K562 (cell line): ENCODE measurements around the gene GBF1. TPM values are rescaled to one million over a fixed set of nuclear protein-coding genes. Genes with fewer than 3 reads are reported as not detected.

ENCODE experiments used
- ATAC-seq: fragments of 200-7000 bp; cut with Tn5 transposase; 3 replicates; pipeline ENCODE4 v1.9.1; 2020; ENCODE audit warnings: moderate library complexity
- BruUV-seq: library from RNA; stranded (reverse); fragments of 400-500 nt; replicated peaks from 2 replicates; lab custom pipeline; 2021; lab: Mats Ljungman, UMichigan
- CTCF ChIA-PET: fragments of 300-600 bp; formaldehyde crosslinking; extraction: SDS; loops from one replicate; lab custom pipeline; 2021; ENCODE audit warnings: low intra/inter-chr PET ratio; lab: Yijun Ruan, JAX
- POLR2A ChIA-PET: fragments of 300-600, 350-650 bp; sonication (Branson Sonifier 250); formaldehyde crosslinking; extraction: SDS; loops from one replicate; lab custom pipeline; 2021; ENCODE audit warnings: antibody characterized with exemption, inconsistent platforms; lab: Yijun Ruan, JAX
- DNase-seq, 4 experiments: peaks; one replicate each; pipeline versions ENCODE4 v3.0.0 to v3.0.0-alpha.2; 2011 to 2018; ENCODE audit warnings: low spot score in 3 of 4, mixed read lengths in 3 of 4; ENCODE audit errors: extremely low read depth in 1 of 4
- FAIRE-seq: peaks from 2 replicates; lab custom pipeline; 2011; peaks lifted over from hg19 to GRCh38; lab: Jason Lieb, UNC
- H2AFZ ChIP-seq: 2 replicates; pipeline ENCODE4 v1.6.0; 2011; ENCODE audit warnings: low read depth, low read length, control low read depth, inconsistent platforms
- H3K27ac ChIP-seq: fragments of 200-600 bp; 3 replicates; pipeline ENCODE4 v1.8.0; 2011; ENCODE audit warnings: low read depth, mild to moderate bottlenecking, control low read depth, inconsistent platforms, low read length, moderate library complexity, mixed read lengths; ENCODE audit errors: extremely low read depth
- H3K27me3 ChIP-seq, 2 experiments: fragments of 300-600 bp in 1 of 2; 2 replicates in 1 of 2; 3 replicates in 1 of 2; pipeline versions ENCODE4 v1.6.0 to v1.8.0; 2011; ENCODE audit warnings: inconsistent platforms in 2 of 2, low read length in 2 of 2, mild to moderate bottlenecking in 1 of 2, mixed read lengths in 1 of 2, moderate library complexity in 1 of 2; ENCODE audit not compliant: control insufficient read depth in 2 of 2, insufficient read depth in 2 of 2
- H3K36me3 ChIP-seq: fragments of 300-600 bp; 3 replicates; pipeline ENCODE4 v1.8.0; 2011; ENCODE audit warnings: mild to moderate bottlenecking, low read length, inconsistent platforms; ENCODE audit not compliant: control insufficient read depth, insufficient read depth
- H3K4me1 ChIP-seq, 2 experiments: fragments of 200-600 bp in 1 of 2; replicated peaks in 1 of 2; 2 replicates in 1 of 2; 3 replicates in 1 of 2; pipeline versions ENCODE4 v1.5.1 to v1.8.0; 2011; ENCODE audit warnings: inconsistent platforms in 2 of 2, low read length in 2 of 2, mild to moderate bottlenecking in 1 of 2, mixed read lengths in 1 of 2, moderate library complexity in 1 of 2; ENCODE audit not compliant: control insufficient read depth in 2 of 2, insufficient read depth in 2 of 2
- H3K4me2 ChIP-seq: 2 replicates; pipeline ENCODE4 v1.6.1; 2011; ENCODE audit warnings: low read length, control low read depth, inconsistent platforms, mixed read lengths; ENCODE audit not compliant: insufficient read depth
- H3K4me3 ChIP-seq: fragments of 200-600 bp; sonication (generic), shearing (Covaris generic); 2 replicates; pipeline ENCODE4 v1.5.1; 2016; ENCODE audit warnings: control low read depth, inconsistent platforms
- H3K79me2 ChIP-seq: fragments of 200-600 bp; 3 replicates; pipeline ENCODE4 v1.8.0; 2011; ENCODE audit warnings: low read length, inconsistent platforms; ENCODE audit not compliant: control insufficient read depth, insufficient read depth
- H3K9ac ChIP-seq, 2 experiments: 2 replicates each; pipeline versions ENCODE4 v1.6.0 to v1.6.1; 2011; ENCODE audit warnings: low read depth in 2 of 2, low read length in 2 of 2, control low read depth in 1 of 2, inconsistent platforms in 1 of 2, mild to moderate bottlenecking in 1 of 2, mixed read lengths in 1 of 2; ENCODE audit not compliant: insufficient read depth in 1 of 2
- H3K9me1 ChIP-seq: one replicate; pipeline ENCODE4 v1.6.0; 2011; ENCODE audit warnings: inconsistent platforms, mild to moderate bottlenecking, low read length, moderate library complexity; ENCODE audit not compliant: control insufficient read depth, insufficient read depth
- H3K9me3 ChIP-seq: replicated peaks from 2 replicates; pipeline ENCODE4 v1.5.1; 2011; ENCODE audit warnings: low read depth, low read length, inconsistent platforms; ENCODE audit not compliant: control insufficient read depth, insufficient read depth
- H4K20me1 ChIP-seq: replicated peaks from 2 replicates; pipeline ENCODE4 v1.6.1; 2011; ENCODE audit warnings: low read length, inconsistent platforms, mixed read lengths; ENCODE audit not compliant: control insufficient read depth, insufficient read depth
- ARID1B ChIP-seq: fragments of 450-650 bp; IDR thresholded peaks from 2 replicates; pipeline ENCODE4 v1.6.1; 2016; ENCODE audit warnings: antibody characterized with exemption, mild to moderate bottlenecking, inconsistent platforms
- CUX1 ChIP-seq: fragments of 200-800 bp; sonication (Bioruptor generic); IDR thresholded peaks from 2 replicates; pipeline ENCODE4 v1.6.1; 2016; ENCODE audit warnings: missing genetic modification characterization, missing compliant biosample characterization
- ELK1 ChIP-seq: sonication (generic); formaldehyde crosslinking; IDR thresholded peaks from 2 replicates; pipeline ENCODE4 v1.8.1; 2022; ENCODE audit warnings: missing genetic modification reagents
- ERF ChIP-seq: fragments of 450-650 bp; formaldehyde crosslinking; IDR thresholded peaks from 2 replicates; pipeline ENCODE4 v1.4.0; 2020; ENCODE audit warnings: mild to moderate bottlenecking, mixed read lengths
- GATAD2B ChIP-seq: fragments of 450-650 bp; IDR thresholded peaks from 2 replicates; pipeline ENCODE4 v1.6.1; 2017; ENCODE audit warnings: mild to moderate bottlenecking, borderline replicate concordance
- HMBOX1 ChIP-seq: sonication (generic); IDR thresholded peaks from 2 replicates; pipeline ENCODE4 v1.6.1; 2016
- IRF9 ChIP-seq: fragments of 450-650 bp; IDR thresholded peaks from 2 replicates; pipeline ENCODE4 v1.6.1; 2016; ENCODE audit warnings: missing biosample characterization, missing genetic modification characterization
- JUNB ChIP-seq: fragments of 450-650 bp; formaldehyde crosslinking; conservative IDR thresholded peaks from 2 replicates; pipeline ENCODE4 v1.4.0; 2020; ENCODE audit warnings: mild to moderate bottlenecking
- MAFK ChIP-seq: IDR thresholded peaks from 2 replicates; pipeline ENCODE4 v1.6.1; 2011; ENCODE audit warnings: low read length, improper control_type of control experiment
- MEIS2 ChIP-seq: fragments of 450-650 bp; IDR thresholded peaks from 2 replicates; pipeline ENCODE4 v1.6.1; 2014; ENCODE audit warnings: mild to moderate bottlenecking; ENCODE audit not compliant: partially characterized antibody
- MTA2 ChIP-seq: fragments of 450-650 bp; IDR thresholded peaks from 2 replicates; pipeline ENCODE4 v1.6.1; 2016; ENCODE audit warnings: low read depth
- RFX5 ChIP-seq: IDR thresholded peaks from 2 replicates; pipeline ENCODE4 v1.6.1; 2011; ENCODE audit warnings: low read depth, mild to moderate bottlenecking, improper control_type of control experiment, low read length
- SMAD3 ChIP-seq: fragments of 450-650 bp; formaldehyde crosslinking; conservative IDR thresholded peaks from 2 replicates; pipeline ENCODE4 v1.4.0; 2020; ENCODE audit warnings: mild to moderate bottlenecking
- SOX6 ChIP-seq: fragments of 450-650 bp; IDR thresholded peaks from 2 replicates; pipeline ENCODE4 v1.6.1; 2014; ENCODE audit warnings: mild to moderate bottlenecking
- U2AF2 ChIP-seq: fragments of 200-400 bp; formaldehyde crosslinking; optimal IDR thresholded peaks from 2 replicates; pipeline ENCODE3; 2017; ENCODE audit warnings: low read depth, mild to moderate bottlenecking, low read length
- ZBED1 ChIP-seq: IDR thresholded peaks from 2 replicates; pipeline ENCODE4 v1.6.1; 2014
- ZNF24 ChIP-seq: fragments of 450-650 bp; IDR thresholded peaks from 2 replicates; pipeline ENCODE4 v1.6.1; 2016
- ZNF778 ChIP-seq: fragments of 450-650 bp; formaldehyde crosslinking; IDR thresholded peaks from 2 replicates; pipeline ENCODE4 v1.4.0; 2020; ENCODE audit warnings: mild to moderate bottlenecking, moderate library complexity
- in situ Hi-C: fragments of 300-500 bp; cut with MboI; formaldehyde crosslinking; loops from 4 replicates; pipeline ENCODE4 v1.15.0; 2018; ENCODE audit warnings: inconsistent platforms, mixed read lengths
- intact Hi-C: fragments of 100-400 bp; cut with micrococcal nuclease; formaldehyde crosslinking; loops from 2 replicates; pipeline ENCODE4 v1.14.2; 2022
- polyA plus RNA-seq, 8 experiments: library from polyadenylated mRNA; depleted of rRNA in 4 of 8; stranded (reverse) in 5 of 8; unstranded in 3 of 8; fragments of >200 nt; fragmentation: Nextera tagmentation in 2 of 8; fragmentation: Illumina TruSeq in 1 of 8; extraction: Ambion mirVana in 2 of 8; extraction: Trizol in 1 of 8; gene quantifications; 2 replicates each; pipeline versions ENCODE4 v1.2.1 to v1.2.3, GENCODE V29; 2011 to 2014; ENCODE audit warnings: inconsistent platforms in 1 of 8, missing spikeins in 1 of 8
- total RNA-seq, 7 experiments: library from RNA; depleted of rRNA in 6 of 7; stranded (reverse); fragments of >200 nt in 6 of 7; fragmentation: Illumina TruSeq in 2 of 7; extraction: Trizol in 2 of 7; gene quantifications; 2 replicates each; pipeline versions ENCODE4 v1.2.1 to v1.2.3, GENCODE V29; 2011 to 2021; ENCODE audit warnings: low replicate concordance in 1 of 7

The GBF1 gene
- total and polyA plus RNA-seq, 9 of the 15 experiments (the other 6 are each of a cell fraction or from before 2014, with no cell fraction given): 0.69 to 28.0 (median 10.3) TPM

- in situ Hi-C loops (no loop called here), intact Hi-C loops (no loop called here)
- no TSS peak for BruUV-seq
- no peak for FAIRE-seq
- no peak for DNase-seq
- Histone ChIP-seq H3K9me3 (no peaks in the 10 kb centered on the region), H3K9me1 (no peaks in the 10 kb centered on the region), H3K36me3 (peaks cover 25% of the 10 kb centered on the region), H3K79me2 (peaks cover 26% of the 10 kb centered on the region), H3K27me3 (no peaks in the 10 kb centered on the region), H3K4me1 (no peaks in the 10 kb centered on the region), H3K27ac (no peak overlapping the region), H3K4me3 (no peak overlapping the region), H3K9ac (no peak overlapping the region), H4K20me1 (no peaks in the 10 kb centered on the region), H2AFZ (no peak overlapping the region), H3K4me2 (no peak overlapping the region)
- POLR2A ChIA-PET: interaction anchor here (0.7 to 1.4 kb wide), 4 partner anchors 13 to 27 kb away, joined by 3 to 5 read pairs (median 4); partner anchors contain the start of genes GBF1 and PITX3
- ATAC-seq: no peak
- CTCF ChIA-PET: no interaction called here
- TF ChIP-seq CUX1 (no peak), ZBED1 (no peak), U2AF2 (no peak), ZNF778 (CRISPR knock-in tag) (no peak), ELK1 (CRISPR knock-in tag) (no peak), ARID1B (no peak), MTA2 (no peak), RFX5 (no peak), IRF9 (no peak), MAFK (no peak), HMBOX1 (no peak), SOX6 (no peak), ZNF24 (no peak), GATAD2B (no peak), ERF (CRISPR knock-in tag) (no peak), MEIS2 (no peak), JUNB (no peak), SMAD3 (CRISPR knock-in tag) (no peak)
These were observed 23.1 kb downstream of the GBF1 start for GRCh38 chr10:102268375-102268888.
